DND-41 (cell line): Measurements from ENCODE around the gene DES.

Source experiments
- ATAC-seq: fragments of 200-7000 bp; cut with Tn5 transposase; 3 replicates; pipeline ENCODE4 v1.9.1; 2021; ENCODE audit warnings: low read depth; ENCODE audit not compliant: insufficient read depth
- DNase-seq: peaks from one replicate; pipeline ENCODE4 v3.0.0-alpha.2; 2020
- H2AFZ ChIP-seq: 2 replicates; pipeline ENCODE4 v1.6.0; 2012; ENCODE audit warnings: low read depth, low read length
- H3K27ac ChIP-seq: 2 replicates; pipeline ENCODE4 v1.5.1; 2012; ENCODE audit warnings: low read length, inconsistent platforms
- H3K27me3 ChIP-seq: fragments of 200-600 bp; sonication (generic); 2 replicates; pipeline ENCODE4 v1.6.0; 2012; ENCODE audit warnings: low read length, mild to moderate bottlenecking, inconsistent platforms; ENCODE audit not compliant: insufficient read depth, poor library complexity
- H3K36me3 ChIP-seq: 2 replicates; pipeline ENCODE4 v1.5.1; 2012; ENCODE audit warnings: low read length, inconsistent platforms; ENCODE audit not compliant: insufficient read depth
- H3K4me1 ChIP-seq: 2 replicates; pipeline ENCODE4 v1.5.1; 2012; ENCODE audit warnings: mild to moderate bottlenecking, low read length; ENCODE audit not compliant: insufficient read depth
- H3K4me2 ChIP-seq: 2 replicates; pipeline ENCODE4 v1.6.0; 2012; ENCODE audit warnings: mild to moderate bottlenecking, moderate library complexity, low read length, inconsistent platforms; ENCODE audit not compliant: insufficient read depth
- H3K4me3 ChIP-seq, 2 experiments: fragments of 200-600 bp in 1 of 2; shearing (Covaris generic) in 1 of 2; 2 replicates each; pipeline ENCODE4 v1.5.1; 2012 to 2016; ENCODE audit warnings: inconsistent platforms in 2 of 2, low read length in 2 of 2, mild to moderate bottlenecking in 2 of 2, low read depth in 1 of 2, moderate library complexity in 1 of 2
- H3K79me2 ChIP-seq: 2 replicates; pipeline ENCODE4 v1.6.0; 2012; ENCODE audit warnings: low read length, inconsistent platforms; ENCODE audit not compliant: insufficient read depth
- H3K9ac ChIP-seq: 2 replicates; pipeline ENCODE4 v1.6.0; 2012; ENCODE audit warnings: low read depth, mild to moderate bottlenecking, inconsistent platforms, low read length, moderate library complexity
- H3K9me3 ChIP-seq: 2 replicates; pipeline ENCODE4 v1.5.1; 2012; ENCODE audit warnings: low read length, moderate library complexity, mild to moderate bottlenecking, inconsistent platforms; ENCODE audit not compliant: insufficient read depth, severe bottlenecking
- H4K20me1 ChIP-seq: 2 replicates; pipeline ENCODE4 v1.6.0; 2012; ENCODE audit warnings: low read length; ENCODE audit not compliant: insufficient read depth
- EZH2 ChIP-seq: IDR thresholded peaks from 3 replicates; pipeline ENCODE4 v1.6.1; 2012; ENCODE audit warnings: borderline replicate concordance, low read depth, mild to moderate bottlenecking, moderate library complexity, low read length, inconsistent platforms; ENCODE audit not compliant: severe bottlenecking
- TF ChIP-seq, protein P1 (sequence below): IDR thresholded peaks from 2 replicates; pipeline ENCODE4 v1.5.1; 2012; ENCODE audit warnings: borderline replicate concordance, low read length, moderate library complexity, mild to moderate bottlenecking; ENCODE audit not compliant: poor library complexity, severe bottlenecking; ENCODE audit errors: extremely low read depth

DES gene

DNA sequence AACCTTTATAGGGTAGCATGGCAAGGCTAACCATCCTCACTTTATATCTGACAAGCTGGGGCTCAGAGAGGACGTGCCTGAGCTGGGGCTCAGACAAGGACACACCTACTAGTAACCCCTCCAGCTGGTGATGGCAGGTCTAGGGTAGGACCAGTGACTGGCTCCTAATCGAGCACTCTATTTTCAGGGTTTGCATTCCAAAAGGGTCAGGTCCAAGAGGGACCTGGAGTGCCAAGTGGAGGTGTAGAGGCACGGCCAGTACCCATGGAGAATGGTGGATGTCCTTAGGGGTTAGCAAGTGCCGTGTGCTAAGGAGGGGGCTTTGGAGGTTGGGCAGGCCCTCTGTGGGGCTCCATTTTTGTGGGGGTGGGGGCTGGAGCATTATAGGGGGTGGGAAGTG is 1.2 kb upstream of the DES start:
- H3K9ac ChIP-seq: no peak overlapping the region
- TF ChIP-seq EZH2: no peak
- TF ChIP-seq, protein P1, sequence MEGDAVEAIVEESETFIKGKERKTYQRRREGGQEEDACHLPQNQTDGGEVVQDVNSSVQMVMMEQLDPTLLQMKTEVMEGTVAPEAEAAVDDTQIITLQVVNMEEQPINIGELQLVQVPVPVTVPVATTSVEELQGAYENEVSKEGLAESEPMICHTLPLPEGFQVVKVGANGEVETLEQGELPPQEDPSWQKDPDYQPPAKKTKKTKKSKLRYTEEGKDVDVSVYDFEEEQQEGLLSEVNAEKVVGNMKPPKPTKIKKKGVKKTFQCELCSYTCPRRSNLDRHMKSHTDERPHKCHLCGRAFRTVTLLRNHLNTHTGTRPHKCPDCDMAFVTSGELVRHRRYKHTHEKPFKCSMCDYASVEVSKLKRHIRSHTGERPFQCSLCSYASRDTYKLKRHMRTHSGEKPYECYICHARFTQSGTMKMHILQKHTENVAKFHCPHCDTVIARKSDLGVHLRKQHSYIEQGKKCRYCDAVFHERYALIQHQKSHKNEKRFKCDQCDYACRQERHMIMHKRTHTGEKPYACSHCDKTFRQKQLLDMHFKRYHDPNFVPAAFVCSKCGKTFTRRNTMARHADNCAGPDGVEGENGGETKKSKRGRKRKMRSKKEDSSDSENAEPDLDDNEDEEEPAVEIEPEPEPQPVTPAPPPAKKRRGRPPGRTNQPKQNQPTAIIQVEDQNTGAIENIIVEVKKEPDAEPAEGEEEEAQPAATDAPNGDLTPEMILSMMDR: no peak
- H3K36me3 ChIP-seq: no peaks in the 10 kb centered on the region
- no peak for DNase-seq
- H4K20me1 ChIP-seq: no peaks in the 10 kb centered on the region; the same call in 1 of the 2 replicates
- no peak overlapping the region for H3K4me3 ChIP-seq
- H3K27me3 ChIP-seq: peaks cover 10% of the 10 kb centered on the region
- no peak overlapping the region for H3K27ac ChIP-seq
- no peak overlapping the region for H2AFZ ChIP-seq
- H3K4me2 ChIP-seq: no peak overlapping the region
- ATAC-seq: no peak
- H3K9me3 ChIP-seq: peaks cover 4% of the 10 kb centered on the region
- H3K4me1 ChIP-seq: no peaks in the 10 kb centered on the region
- no peaks in the 10 kb centered on the region for H3K79me2 ChIP-seq

DNA sequence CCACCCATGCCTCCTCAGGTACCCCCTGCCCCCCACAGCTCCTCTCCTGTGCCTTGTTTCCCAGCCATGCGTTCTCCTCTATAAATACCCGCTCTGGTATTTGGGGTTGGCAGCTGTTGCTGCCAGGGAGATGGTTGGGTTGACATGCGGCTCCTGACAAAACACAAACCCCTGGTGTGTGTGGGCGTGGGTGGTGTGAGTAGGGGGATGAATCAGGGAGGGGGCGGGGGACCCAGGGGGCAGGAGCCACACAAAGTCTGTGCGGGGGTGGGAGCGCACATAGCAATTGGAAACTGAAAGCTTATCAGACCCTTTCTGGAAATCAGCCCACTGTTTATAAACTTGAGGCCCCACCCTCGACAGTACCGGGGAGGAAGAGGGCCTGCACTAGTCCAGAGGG is 803 bp upstream of the DES start:
- Histone ChIP-seq H3K27ac (no peak overlapping the region), H3K4me3 (no peak overlapping the region), H3K4me1 (no peaks in the 10 kb centered on the region), H3K36me3 (no peaks in the 10 kb centered on the region), H3K9me3 (peaks cover 2% of the 10 kb centered on the region), H4K20me1 (no peaks in the 10 kb centered on the region; the same call in 1 of the 2 replicates), H2AFZ (no peak overlapping the region), H3K9ac (no peak overlapping the region), H3K27me3 (peaks cover 10% of the 10 kb centered on the region), H3K4me2 (no peak overlapping the region), H3K79me2 (no peaks in the 10 kb centered on the region)
- ATAC-seq (no peak), DNase-seq (no peak)
- no peak for TF ChIP-seq EZH2
- TF ChIP-seq, protein P1: no peak

DNA sequence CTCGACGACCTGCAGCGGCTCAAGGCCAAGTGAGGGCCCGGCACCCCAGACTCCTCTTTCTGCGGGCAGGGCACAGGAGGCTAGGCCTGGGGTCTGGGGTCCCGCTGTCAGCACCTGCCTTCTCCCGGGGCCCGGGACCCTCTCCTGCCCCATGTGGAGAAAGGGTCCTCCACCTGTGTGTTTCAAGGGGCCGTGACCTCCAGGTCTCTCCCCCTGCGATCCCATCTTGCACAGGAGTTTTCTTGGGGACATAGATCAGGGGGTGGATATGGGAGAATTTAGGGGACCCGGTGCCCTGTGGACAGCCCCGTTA is 791 bp downstream of the DES start:
- Histone ChIP-seq H3K4me3 (no peak overlapping the region), H3K4me2 (no peak overlapping the region), H3K79me2 (no peaks in the 10 kb centered on the region), H3K9ac (no peak overlapping the region), H2AFZ (no peak overlapping the region), H3K27ac (no peak overlapping the region), H3K27me3 (peaks cover 10% of the 10 kb centered on the region), H4K20me1 (no peaks in the 10 kb centered on the region; the same call in 1 of the 2 replicates), H3K9me3 (no peaks in the 10 kb centered on the region), H3K4me1 (no peaks in the 10 kb centered on the region), H3K36me3 (no peaks in the 10 kb centered on the region)
- ATAC-seq: no peak
- TF ChIP-seq EZH2: no peak
- TF ChIP-seq, protein P1: no peak
- DNase-seq: no peak

DNA sequence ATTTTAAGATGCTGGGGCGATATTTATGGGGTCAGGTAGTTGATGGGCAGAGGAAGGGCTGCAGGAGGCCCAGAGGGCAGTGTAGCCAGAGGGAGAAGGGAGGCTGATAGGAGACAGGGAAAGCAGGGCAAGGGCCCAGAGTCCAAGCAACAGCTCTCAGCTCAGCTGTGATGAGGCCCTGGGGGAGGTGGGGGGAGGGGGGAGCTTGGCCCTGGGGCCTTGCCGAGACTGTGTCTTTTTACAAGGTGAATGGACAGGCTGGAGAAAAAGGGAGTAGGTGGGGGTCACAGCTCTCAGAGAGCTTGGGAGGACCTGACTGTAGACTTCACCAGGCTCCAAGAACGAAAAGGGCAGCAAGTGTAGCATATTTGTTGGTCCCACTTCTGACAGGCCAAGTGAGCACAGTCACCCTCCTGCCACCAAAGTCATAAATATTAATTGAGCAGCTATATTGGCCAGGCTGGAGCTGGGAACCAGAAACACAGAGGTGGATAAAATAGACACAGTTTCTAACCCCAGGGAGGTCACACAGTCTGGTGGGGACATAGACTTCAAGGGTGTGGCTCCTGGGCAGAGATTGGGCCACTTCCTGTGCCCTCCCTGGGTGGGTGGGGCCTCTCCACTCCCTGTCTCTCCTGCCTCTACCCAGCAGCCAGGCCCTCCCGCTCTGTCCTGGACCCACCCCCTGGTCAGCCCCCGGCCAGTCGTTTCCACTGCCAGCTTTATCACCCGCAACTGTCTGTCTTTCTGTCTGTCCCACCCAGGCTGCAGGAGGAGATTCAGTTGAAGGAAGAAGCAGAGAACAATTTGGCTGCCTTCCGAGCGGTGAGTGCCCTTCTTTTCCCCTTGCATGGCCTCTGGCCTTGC is 1.4 kb downstream of the DES start:
- Histone ChIP-seq H4K20me1 (no peaks in the 10 kb centered on the region; the same call in 1 of the 2 replicates), H3K9me3 (no peaks in the 10 kb centered on the region), H3K4me3 (no peak overlapping the region), H3K27ac (no peak overlapping the region), H3K4me2 (no peak overlapping the region), H2AFZ (no peak overlapping the region), H3K4me1 (no peaks in the 10 kb centered on the region), H3K9ac (no peak overlapping the region), H3K27me3 (peaks cover 10% of the 10 kb centered on the region), H3K36me3 (no peaks in the 10 kb centered on the region), H3K79me2 (no peaks in the 10 kb centered on the region)
- DNase-seq: no peak
- ATAC-seq: no peak
- TF ChIP-seq, protein P1: no peak
- no peak for TF ChIP-seq EZH2
